GM21381 (cell line): ENCODE measurements around the gene EDC3.
"Not testable (repeated sequence)": the region's sequence is repeated elsewhere in the genome, so short reads cannot be mapped to it uniquely, and the experiment has no call there.

Source experiments
- ATAC-seq: cut with Tn5 transposase; IDR thresholded peaks from one replicate; pipeline ENCODE4 v1.9.1; 2021; ENCODE audit warnings: mild to moderate bottlenecking, moderate library complexity; ENCODE audit not compliant: unreplicated experiment

The EDC3 gene

DNA sequence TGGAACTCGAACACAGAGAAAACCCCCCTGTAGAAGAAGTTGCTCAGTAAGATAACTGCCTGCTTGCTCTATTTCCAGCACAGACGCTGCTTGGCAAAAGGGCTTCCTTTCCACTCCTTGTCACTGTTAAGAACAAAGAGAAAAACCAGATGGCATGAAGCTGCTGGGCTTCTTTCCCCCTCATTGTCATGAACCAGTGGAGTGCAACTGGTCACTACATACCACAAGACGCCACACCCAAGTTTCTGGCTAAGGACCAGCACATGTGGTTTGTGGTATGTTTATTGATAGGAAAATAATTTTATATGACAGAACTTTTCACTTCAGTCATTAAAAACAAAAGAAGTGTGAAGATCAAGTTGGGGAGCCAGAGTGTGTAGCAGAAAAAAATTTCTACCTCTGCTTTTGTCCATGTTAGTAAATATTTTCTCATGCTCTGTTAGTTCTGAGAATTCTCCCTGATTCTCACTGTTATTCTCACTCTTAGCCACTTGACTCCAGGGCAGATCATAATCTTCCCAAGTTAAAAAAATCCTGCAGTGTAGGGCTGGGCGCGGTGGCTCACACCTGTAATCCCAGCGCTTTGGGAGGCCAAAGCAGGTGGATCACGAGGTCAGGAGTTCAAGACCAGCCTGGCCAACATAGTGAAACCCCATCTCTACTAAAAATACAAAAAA is 42.3 kb downstream of the EDC3 start:
- ATAC-seq: no peak

DNA sequence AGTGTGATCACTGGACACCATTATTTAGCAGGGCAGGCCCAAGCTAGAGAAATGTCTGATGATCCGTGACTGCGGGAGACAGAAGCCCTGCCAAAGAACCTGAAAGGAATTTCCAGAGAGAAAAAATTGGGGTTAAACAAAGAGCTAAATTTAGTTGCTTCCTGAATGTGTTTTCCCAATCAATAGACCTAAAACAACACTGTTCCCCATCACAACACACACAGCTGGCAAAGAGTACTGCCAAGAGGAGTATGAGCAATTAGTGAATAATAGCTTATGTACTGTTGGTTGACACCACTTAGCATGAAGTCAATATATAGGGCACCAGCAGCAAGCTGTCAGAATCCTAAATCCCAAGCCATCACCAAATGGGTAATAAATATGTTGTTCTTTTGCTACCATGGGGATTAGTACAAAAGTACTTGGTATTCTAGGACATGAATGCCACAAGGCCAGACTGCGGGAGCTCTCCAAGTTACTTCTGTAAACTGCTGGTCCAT is 44.5 kb downstream of the EDC3 start:
- no peak for ATAC-seq

DNA sequence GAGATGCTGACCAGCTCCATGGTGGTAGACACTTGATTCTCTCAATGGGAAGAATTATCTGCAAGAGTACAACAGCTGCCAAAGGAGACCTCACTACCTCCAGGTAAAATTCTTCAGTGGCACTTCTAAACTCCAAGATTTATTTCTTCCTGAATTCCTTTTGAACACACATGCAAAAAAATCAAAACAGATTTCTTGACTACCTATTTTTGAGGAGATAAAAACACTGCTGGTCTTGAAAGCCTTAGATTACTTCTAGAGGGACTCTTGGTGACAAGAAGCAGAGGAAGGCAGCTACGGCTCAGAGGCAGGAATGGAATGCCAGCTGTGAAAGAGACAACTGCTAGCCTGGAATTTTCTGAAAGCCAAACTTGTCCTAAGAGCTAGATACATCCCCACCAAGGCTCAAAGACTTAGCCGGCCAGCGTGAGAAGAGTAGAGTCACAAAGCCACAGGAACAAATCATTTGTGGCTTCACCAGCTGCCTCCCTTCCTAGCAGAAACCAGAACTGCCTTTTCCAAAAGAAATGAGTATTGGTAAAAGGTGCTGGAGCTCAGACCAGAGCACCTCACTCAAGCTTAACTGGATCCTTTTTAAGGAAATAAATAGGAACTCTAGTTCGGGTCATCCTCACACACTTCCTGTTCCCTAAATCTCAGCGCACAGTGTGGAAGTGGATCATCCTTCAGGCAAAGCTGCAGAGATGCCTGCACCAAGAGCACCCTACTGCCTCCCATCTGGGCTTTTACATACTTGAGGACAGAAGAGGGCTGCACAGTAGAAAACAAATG is 47.6 kb downstream of the EDC3 start:
- ATAC-seq: no peak

DNA sequence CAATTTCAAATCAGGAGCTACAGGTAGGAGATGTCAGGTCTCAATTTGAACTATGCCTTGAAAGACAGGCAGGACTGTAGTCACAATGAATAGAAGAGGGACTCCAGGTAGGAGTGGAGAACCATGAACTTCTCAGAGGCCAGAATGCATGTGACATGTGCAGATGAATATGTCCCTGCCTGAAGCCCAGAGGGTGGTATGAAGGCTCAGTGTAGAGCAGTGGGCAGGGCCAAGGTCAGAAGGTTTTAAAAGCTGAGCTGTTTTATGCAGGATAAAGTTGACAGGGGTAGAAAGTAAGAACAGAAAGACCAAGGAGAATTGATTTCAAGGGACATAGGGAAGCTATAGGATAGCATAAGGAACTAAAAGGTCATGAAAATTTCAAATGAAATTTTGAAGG is 49.3 kb downstream of the EDC3 start:
- ATAC-seq: no peak

DNA sequence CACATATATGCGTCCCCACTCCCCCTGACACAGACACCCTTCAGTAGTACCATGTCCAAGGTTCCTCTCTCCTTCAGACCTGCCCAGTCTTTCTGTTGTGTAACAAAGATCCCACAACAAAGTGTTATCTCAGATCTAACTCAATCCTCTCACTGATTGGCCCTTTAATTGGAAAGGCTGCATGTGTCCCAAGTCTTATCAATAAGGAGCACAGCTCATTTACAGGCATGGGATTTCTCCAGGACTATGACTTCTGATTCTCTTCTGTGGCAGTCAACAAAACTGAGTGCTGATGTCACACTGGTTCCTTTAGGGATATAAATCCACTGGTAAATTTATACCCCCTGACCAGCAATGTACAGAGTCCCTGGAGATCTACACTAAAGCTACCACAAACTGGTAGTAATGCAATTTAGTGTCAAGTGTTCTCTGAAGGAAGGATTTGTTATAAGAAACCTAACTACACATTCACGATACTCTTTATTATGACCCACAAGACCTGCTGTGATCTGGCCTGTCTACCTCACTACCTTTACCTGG is 52.1 kb downstream of the EDC3 start:
- ATAC-seq: no peak

DNA sequence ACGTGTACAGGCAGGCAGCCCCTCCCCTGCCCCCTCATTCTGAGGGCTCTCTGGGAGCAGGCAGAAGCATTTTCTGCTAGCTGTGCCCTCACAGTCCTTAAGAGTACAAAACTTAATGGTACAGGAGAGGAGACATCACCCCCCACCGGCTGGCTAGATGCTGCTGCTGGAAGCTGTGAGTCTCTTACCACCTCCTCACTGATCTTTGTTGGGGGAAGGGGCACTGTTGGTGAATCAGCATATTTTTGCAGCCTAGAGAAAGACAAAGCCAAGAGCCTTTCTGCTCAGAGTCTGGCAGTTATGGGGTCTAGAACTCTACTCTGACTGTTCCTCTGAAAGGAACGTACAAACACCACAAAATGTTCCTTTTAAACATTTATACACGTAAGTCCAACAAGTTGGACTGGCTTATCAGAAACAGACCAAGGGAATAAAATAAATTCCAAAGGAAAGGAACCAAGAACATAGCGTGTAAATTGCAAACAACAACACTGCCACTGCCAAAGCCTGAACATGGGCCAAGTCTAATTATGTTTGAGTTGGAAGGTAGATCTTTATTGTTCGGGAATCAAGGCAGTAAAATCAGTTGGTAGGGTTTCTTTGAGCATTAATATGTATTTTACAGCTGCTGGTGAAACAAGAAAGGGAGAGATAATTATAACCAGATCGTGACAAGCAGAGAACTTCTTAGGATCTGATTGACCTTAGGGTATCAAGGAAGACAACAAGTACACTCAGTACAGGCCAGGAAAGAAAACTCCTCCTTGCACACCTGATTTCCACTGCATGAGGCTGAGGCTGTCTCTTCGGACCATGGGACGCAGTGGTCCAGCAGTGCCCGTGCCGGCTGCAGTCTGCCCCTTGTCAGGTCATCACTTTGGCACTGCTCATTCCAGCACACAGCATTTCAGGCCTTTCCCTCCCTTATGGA is 52.8 kb downstream of the EDC3 start:
- ATAC-seq: no peak

DNA sequence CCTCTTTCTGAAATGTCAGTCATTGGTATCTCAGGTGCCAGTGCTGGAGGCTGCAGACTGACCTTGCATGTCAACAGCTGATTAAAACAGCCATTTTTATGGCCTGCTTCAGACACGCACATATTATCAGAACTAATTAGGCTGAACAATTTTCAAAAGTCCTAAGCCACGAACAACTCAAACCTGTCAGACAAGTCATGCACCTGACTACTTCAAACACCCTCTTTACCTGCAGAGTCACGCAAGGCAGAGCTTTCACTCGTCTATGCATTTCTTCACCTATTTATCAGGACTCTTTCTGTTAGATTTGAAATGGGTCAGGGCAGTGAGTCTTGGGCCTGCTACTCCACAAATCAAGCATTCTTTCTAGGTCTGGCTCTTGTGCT is 53.5 kb downstream of the EDC3 start:
- no peak for ATAC-seq

DNA sequence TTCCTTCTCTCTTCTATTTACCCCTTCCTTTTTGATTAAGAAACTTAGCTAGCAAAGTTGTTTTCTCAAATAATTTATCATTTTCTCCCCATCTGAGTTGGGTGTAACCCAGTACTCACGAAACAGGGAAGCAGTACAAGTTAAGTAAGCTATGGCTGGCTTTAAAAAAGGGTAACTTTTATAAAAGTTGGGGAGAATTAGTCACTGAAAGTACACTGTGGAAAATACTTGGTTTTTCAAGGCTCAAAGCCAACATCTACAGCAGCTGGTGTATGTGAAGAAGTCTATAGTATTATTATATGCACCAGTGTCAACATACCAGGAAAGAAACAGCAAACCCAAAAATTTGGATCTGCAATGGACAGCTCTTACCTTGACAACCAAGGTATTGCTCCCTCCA is 54.7 kb downstream of the EDC3 start:
- no peak for ATAC-seq

DNA sequence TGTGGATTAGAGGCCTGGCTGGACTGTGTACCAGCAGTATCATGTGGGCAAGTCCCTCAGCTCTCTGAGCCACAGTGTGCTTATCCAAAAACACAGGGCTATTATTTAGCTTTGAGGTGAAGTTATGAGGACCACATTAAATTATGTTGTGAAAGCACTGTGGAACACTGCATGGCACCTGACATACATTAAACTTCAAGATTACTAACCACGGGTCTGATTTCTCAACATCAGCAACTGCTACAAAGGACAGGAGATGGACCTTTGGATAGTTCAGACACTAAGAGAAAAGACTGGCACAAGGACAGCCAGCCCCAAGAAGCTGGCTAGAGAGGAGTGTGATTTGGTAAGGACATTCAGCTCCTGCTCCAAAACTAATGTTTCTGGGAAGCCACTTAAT is 58.8 kb downstream of the EDC3 start:
- ATAC-seq: no peak

DNA sequence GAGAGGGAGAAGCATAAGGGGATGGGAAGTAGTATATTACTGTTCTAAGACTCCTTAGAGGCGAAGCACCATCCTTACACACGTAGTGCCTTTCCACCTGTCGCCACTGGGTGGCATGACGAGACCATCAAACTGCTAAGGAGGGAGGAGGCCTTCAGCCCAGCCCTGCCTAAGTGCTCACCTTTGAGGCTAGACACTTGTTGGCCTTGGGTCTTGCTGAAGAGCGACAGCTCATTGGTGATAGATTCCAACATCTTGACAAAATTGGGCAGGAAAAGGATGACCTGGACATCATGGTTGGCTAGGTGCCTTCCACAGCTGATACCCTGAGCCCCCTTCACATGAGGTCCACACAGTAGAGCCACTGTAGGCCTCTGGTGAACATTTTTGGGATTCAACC is 60.6 kb downstream of the EDC3 start:
- ATAC-seq: no peak

DNA sequence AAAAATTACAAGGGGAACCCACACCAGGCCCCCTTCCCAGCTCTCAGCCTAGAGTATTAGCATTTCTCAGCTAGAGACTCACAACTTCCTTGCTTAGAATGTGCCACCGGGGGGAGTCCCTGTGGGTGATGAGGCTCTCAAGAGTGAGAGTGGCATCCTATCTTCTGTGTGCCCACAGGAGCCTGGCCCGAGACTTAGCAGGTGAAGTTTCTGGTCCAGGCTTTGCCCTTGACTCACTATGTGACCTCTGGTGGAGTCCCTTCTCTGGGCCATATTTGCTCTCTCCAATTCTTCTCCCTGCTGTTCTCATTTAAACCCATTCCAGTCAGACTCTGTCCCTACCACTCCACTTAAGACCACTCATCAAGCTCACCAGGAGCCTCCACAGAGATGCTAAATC is 62.0 kb downstream of the EDC3 start:
- ATAC-seq: no peak

DNA sequence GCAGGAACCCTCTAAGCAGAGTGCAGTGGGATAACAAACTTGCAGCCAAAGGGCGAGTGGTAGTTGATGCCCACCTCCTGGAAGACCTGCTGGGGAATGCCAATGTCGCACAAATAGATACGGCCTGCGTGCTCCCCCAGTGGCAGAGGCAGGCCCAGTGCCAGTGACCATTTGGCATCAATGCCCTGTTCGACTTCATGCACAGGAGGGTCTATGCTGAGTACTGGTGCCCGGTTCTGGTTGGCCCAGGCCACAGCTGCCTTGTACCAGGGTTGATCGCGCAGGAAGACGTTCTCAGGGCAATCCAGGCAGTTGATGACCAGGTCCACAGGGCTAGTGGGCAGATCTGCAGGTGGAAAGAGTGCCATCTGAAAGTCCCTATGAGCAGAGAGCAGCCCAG is 63.2 kb downstream of the EDC3 start:
- ATAC-seq: no peak

DNA sequence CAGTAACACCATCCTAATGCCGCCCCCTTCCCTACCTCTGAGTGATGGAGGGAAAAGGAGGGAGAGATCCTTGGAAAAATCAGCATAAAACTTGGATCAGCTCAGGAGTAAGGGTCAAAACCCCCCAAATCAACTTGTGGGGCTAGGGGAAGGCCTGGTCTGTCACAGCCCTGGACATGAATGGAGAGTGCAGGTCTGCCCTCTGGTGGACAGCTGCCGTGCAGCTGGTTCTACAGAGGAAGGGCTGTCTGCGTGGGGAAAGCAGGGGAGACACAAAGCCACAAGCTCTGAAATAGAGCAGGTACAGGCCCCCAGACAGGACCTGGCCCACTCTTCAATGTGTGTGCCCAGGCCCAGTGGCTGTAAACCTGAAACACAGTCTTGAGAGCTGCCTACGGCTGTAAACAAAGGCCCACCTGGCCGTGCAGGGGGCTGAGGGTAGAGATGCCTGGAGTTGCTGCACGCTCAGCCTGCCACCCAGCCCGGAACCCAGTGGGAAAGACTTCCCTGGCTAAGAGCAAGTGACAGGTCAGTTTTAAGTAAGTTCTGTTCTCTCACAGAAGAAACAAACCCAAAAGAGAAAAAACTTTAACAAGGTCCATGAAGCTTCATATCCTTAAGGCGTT is 63.8 kb downstream of the EDC3 start:
- no peak for ATAC-seq

DNA sequence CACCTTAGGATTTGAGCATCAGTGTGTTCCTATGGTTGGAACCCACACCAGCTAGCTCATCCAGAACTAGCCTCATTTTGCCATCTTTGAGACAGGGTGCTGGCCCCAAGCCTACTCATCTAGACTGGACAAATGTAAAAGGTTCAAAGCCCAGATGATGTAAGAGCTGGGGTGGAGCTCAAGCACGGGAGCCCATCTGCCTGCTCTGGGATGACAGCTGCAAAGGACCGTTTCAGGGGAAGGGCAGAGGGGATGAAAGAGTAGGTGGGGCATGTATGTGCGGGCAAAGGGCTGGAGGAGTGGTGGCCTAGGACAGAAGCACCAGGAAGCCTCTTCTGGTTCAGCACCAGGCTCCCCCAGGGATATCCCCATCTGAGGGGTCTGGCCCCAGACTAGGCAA is 64.4 kb downstream of the EDC3 start:
- no peak for ATAC-seq

DNA sequence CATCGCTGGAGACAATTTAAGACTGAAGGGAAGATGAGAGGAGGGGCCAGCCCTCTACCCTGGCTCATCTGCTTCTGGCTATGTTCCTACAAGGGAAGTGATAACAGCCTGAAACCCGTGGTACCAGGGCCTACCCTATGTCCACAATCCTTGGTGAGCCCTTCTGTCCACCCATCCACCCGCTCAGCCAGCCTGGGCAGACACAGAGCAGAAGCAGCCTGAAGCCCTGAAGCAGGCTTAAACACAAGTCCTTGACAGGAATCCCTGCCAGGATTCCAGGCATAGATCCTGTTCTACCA is 64.8 kb downstream of the EDC3 start:
- no peak for ATAC-seq

DNA sequence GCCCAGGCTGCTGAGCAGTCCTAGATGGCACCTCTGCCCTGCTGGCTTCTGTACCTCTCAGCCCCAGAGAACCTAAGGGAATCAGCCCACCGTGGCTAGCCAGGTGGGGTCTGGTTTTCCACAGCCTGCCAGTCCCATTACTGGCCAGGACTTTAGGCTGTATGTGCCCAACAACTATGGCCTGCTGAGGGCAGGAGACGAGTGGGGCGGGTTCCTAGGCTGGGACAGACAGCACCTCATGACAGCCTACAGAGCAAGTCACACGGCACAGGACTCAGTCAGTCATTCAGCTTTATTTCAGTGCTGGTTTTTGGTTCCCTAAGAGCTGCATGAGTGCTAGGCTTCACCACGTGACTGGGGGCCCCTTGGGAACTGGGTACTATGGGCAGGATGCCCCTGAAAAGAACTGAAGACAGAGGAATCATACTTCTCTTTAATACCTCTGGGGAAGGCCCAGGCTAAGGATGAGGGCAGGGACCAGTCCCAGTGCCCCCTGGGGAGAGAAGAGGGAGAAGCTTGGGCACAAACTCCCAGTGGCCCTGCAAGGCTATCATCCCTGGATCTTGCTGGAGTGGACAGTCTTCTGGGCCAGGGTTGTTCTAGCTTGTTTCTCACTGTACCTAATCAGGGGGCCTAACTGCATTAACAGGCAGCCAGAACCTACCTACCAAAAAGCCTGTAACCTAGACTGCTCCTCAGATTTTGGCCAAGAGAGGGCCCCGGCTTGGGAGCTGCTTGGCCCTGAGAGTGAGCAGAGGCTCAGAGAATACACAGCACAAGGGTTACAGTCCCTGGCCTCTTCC is 65.3 kb downstream of the EDC3 start:
- ATAC-seq: no peak

DNA sequence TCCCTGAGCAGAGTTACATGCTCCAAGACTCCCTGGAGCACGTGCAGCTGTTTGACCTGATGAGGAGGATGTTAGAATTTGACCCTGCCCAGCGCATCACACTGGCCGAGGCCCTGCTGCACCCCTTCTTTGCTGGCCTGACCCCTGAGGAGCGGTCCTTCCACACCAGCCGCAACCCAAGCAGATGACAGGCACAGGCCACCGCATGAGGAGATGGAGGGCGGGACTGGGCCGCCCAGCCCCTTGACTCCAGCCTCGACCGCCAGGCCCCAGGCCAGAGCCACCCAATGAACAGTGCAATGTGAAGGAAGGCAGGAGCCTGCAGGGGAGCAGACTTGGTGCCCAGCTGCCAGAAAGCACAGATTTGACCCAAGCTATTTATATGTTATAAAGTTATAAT is 66.1 kb downstream of the EDC3 start:
- not testable (repeated sequence) for ATAC-seq

DNA sequence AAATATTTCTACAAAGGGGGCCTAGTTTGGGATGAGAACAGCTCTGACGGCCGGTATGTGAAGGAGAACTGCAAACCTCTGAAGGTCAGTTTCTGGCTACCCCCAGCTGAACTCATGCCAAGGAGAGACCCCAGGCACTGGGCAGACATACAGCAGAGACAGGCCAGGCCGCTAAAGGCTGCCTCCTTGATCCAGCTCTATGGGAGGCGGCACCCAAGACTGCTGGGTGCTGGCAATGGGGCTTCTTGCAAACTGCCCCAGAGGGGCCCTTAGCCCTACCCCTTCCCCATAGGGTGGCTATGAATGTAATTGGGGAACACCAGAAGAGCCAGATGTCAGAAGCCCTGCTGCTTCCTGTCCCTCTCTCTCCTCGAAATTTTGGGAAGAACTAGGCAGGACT is 66.9 kb downstream of the EDC3 start:
- no peak for ATAC-seq

DNA sequence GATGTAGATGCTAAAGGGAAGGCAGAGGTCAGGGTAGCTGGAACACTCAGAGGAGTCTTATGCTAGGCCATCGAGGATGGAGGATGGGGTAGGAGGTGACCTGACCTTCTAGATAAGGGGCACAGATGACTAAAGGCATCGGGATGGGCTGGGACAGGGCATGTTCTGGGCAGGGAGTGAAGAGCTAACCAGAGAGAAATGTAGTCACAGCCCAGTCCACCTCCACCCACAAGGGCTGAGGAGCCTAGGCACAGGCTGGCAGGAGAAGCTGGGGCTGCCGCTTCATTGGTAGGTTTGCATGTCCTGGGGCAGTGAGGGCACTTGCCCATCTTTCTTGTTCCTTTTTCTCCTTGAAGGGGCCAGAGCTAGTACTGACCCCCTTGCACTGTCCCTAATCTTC is 67.6 kb downstream of the EDC3 start:
- no peak for ATAC-seq

DNA sequence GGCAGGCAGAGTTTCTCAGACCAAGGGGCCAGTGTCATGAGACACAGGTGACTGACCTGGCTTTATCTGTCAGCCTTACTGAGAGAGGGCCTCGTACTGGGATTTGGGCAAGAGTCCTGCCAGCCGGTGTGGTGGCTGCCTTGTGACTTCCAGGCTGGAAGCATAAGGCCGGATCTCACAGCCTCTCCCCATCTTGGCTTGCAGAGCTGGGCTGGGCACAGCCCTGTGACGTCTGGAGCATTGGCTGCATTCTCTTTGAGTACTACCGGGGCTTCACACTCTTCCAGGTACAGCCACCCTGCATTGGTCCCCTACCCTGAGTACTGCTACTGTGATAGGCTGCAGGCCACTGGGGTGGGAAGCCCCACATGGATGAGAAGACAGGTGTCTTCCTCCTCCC is 68.1 kb downstream of the EDC3 start:
- no peak for ATAC-seq
